A673 (cell line): ENCODE data around the gene ARF3. TPM values are rescaled to one million over a fixed set of nuclear protein-coding genes. Genes with fewer than 3 reads are reported as not detected.
A peak's percentile ranks its signal among the peaks of the same experiment; 100 is the strongest.

Experiments
- BruUV-seq: library from RNA; stranded (reverse); fragments of 400-500 nt; replicated peaks from 2 replicates; lab custom pipeline; 2021; lab: Mats Ljungman, UMichigan
- CTCF ChIA-PET: fragments of 300-600 bp; sonication (Branson Sonifier 250); formaldehyde crosslinking; loops from one replicate; lab custom pipeline; 2022; ENCODE audit warnings: antibody characterized with exemption; lab: Charles Lee
- POLR2A ChIA-PET: fragments of 300-600 bp; sonication (Branson Sonifier 250); formaldehyde crosslinking; loops from one replicate; lab custom pipeline; 2022; ENCODE audit warnings: antibody characterized with exemption; ENCODE audit not compliant: low non-redundant PET; lab: Charles Lee
- DNase-seq: peaks from one replicate; pipeline ENCODE4 v3.0.0-alpha.2; 2015; ENCODE audit warnings: low spot score
- H3K27ac ChIP-seq: fragments of 200-600 bp; sonication (generic); 2 replicates; pipeline ENCODE4 v1.5.1; 2016; ENCODE audit warnings: mixed run types, low read depth, mild to moderate bottlenecking, mixed read lengths, antibody characterized with exemption, low read length; ENCODE audit not compliant: poor library complexity, severe bottlenecking
- H3K27me3 ChIP-seq: fragments of 200-600 bp; sonication (generic); replicated peaks from 2 replicates; pipeline ENCODE4 v1.6.1; 2017; ENCODE audit warnings: mixed run types, low read depth, mild to moderate bottlenecking, mixed read lengths, antibody characterized with exemption, low read length; ENCODE audit not compliant: insufficient read depth, poor library complexity
- H3K36me3 ChIP-seq: fragments of 200-600 bp; sonication (generic); 2 replicates; pipeline ENCODE4 v1.6.1; 2016; ENCODE audit warnings: mixed run types, mild to moderate bottlenecking, mixed read lengths, antibody characterized with exemption, low read length; ENCODE audit not compliant: insufficient read depth, poor library complexity, severe bottlenecking
- H3K4me1 ChIP-seq: fragments of 200-600 bp; sonication (generic); 2 replicates; pipeline ENCODE4 v1.6.1; 2017; ENCODE audit warnings: mixed run types, mild to moderate bottlenecking, mixed read lengths, antibody characterized with exemption, low read length; ENCODE audit not compliant: insufficient read depth, poor library complexity, severe bottlenecking
- H3K4me3 ChIP-seq: fragments of 200-600 bp; sonication (generic); 2 replicates; pipeline ENCODE4 v1.5.1; 2016; ENCODE audit warnings: low read depth, mixed run types, mild to moderate bottlenecking, mixed read lengths, low read length; ENCODE audit not compliant: poor library complexity, severe bottlenecking
- H3K9me3 ChIP-seq: fragments of 200-600 bp; sonication (generic); 2 replicates; pipeline ENCODE4 v1.6.1; 2016; ENCODE audit warnings: mixed run types, low read depth, mild to moderate bottlenecking, mixed read lengths, antibody characterized with exemption, low read length; ENCODE audit not compliant: poor library complexity, severe bottlenecking
- EZH2 ChIP-seq: fragments of 200-600 bp; sonication (generic); IDR thresholded peaks from 2 replicates; pipeline ENCODE4 v1.6.1; 2017; ENCODE audit warnings: borderline replicate concordance, low read depth, mild to moderate bottlenecking, mixed read lengths, antibody characterized with exemption, low read length; ENCODE audit not compliant: poor library complexity, severe bottlenecking
- intact Hi-C: fragments of 100-400 bp; cut with micrococcal nuclease; formaldehyde crosslinking; loops from one replicate; pipeline ENCODE4 v1.10.0; 2022; ENCODE audit not compliant: unreplicated experiment
- total RNA-seq: library from RNA; stranded (reverse); gene quantifications from 2 replicates; pipeline ENCODE4 v1.2.3, GENCODE V29; 2021
- TF ChIP-seq, protein P1 (sequence below): fragments of 300-800, 200-600 bp; sonication (generic); conservative IDR thresholded peaks from 2 replicates; pipeline ENCODE4 v1.5.1; 2017; ENCODE audit warnings: low read depth, mild to moderate bottlenecking, antibody characterized with exemption, low read length, moderate library complexity, mixed read lengths

Gene ARF3
- total RNA-seq, 1 experiment from 2014 or later = 183 TPM

DNA sequence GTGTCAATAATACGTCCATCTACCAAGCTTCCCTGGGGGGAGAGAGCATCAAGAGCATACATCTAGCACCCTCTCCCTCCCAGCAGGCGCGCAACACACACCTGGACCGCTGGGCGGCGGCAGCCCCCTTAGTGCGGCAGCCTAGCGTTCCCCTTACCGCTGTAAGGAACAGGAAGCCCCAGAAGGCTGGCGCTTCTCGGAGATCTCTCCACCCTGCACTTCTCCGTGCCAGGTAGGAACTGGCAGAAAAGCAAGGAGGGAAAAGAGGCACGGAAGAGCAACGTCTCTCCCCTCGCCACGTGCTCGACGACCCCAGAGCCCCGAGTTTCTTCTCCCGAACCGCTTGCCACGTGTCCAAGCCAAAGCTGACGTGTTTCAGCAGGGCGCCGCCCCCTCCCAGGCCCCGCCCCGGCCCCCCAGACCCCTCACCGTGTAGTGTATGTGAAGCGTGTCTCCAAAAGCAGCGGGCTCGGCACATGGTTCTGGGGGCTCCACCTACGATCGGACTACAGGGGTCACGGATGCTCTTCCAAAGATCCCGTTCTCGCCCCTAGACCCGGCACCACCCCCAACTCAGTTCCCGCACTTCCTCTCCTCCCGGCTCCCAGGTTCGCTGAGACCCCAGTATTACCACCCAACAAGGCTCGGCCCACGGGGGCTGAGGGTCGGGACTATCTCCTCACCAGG lies 32.5 kb downstream of the ARF3 start:
- no peaks in the 10 kb centered on the region for H3K9me3 ChIP-seq
- H3K4me1 ChIP-seq = peaks cover 11% of the 10 kb centered on the region
- DNase-seq = peak; percentile 69
- CTCF ChIA-PET = interaction anchor here (1.0 to 1.3 kb wide), 2 partner anchors 11 to 63 kb away, joined by 3 to 4 read pairs; no protein-coding TSS in a partner anchor
- peak overlapping the region; percentile 70 for H3K27ac ChIP-seq
- intact Hi-C loops = no loop called here
- POLR2A ChIA-PET = no interaction called here
- H3K27me3 ChIP-seq = no peaks in the 10 kb centered on the region
- peaks cover 8% of the 10 kb centered on the region for H3K36me3 ChIP-seq
- peak overlapping the region; percentile 88 for H3K4me3 ChIP-seq
- TF ChIP-seq, protein P1, sequence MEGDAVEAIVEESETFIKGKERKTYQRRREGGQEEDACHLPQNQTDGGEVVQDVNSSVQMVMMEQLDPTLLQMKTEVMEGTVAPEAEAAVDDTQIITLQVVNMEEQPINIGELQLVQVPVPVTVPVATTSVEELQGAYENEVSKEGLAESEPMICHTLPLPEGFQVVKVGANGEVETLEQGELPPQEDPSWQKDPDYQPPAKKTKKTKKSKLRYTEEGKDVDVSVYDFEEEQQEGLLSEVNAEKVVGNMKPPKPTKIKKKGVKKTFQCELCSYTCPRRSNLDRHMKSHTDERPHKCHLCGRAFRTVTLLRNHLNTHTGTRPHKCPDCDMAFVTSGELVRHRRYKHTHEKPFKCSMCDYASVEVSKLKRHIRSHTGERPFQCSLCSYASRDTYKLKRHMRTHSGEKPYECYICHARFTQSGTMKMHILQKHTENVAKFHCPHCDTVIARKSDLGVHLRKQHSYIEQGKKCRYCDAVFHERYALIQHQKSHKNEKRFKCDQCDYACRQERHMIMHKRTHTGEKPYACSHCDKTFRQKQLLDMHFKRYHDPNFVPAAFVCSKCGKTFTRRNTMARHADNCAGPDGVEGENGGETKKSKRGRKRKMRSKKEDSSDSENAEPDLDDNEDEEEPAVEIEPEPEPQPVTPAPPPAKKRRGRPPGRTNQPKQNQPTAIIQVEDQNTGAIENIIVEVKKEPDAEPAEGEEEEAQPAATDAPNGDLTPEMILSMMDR = peak; percentile 65
- no peak for TF ChIP-seq EZH2
- BruUV-seq = no TSS peak

- Histone ChIP-seq H3K36me3 (peaks cover 8% of the 10 kb centered on the region), H3K27me3 (no peaks in the 10 kb centered on the region), H3K9me3 (no peaks in the 10 kb centered on the region), H3K4me1 (peaks cover 11% of the 10 kb centered on the region), H3K4me3 (no peak overlapping the region), H3K27ac (no peak overlapping the region)
- intact Hi-C loops = no loop called here
- ChIA-PET POLR2A (no interaction called here), CTCF (no interaction called here)
- TF ChIP-seq EZH2 = no peak
- TF ChIP-seq, protein P1 = no peak
- DNase-seq = no peak
- no TSS peak for BruUV-seq
Measured at GRCh38 chr12:48923117-48923516, 34.2 kb downstream of the ARF3 start.

GRCh38 chr12:48917857-48918537 lies 39.3 kb downstream of the ARF3 start:
- ChIA-PET CTCF (no interaction called here), POLR2A (no interaction called here)
- H3K9me3 ChIP-seq = no peaks in the 10 kb centered on the region
- H3K27me3 ChIP-seq = no peaks in the 10 kb centered on the region
- H3K36me3 ChIP-seq = peaks cover 3% of the 10 kb centered on the region
- H3K4me1 ChIP-seq = no peaks in the 10 kb centered on the region
- DNase-seq = no peak
- no TSS peak for BruUV-seq
- H3K4me3 ChIP-seq = no peak overlapping the region
- no peak for TF ChIP-seq EZH2
- TF ChIP-seq, protein P1 = no peak
- no peak overlapping the region for H3K27ac ChIP-seq
- intact Hi-C loops = no loop called here
